Heart left ventricle (tissue), 13 donors: ENCODE results near the gene EFR3B.

Source experiments
- POLR2A ChIP-seq, 2 donors: fragments of 450-650 bp; IDR thresholded peaks; one replicate each; pipeline ENCODE4 v1.6.1; 2017; ENCODE audit warnings: antibody characterized with exemption in 2 of 2, mild to moderate bottlenecking in 2 of 2, moderate library complexity in 2 of 2
- TF ChIP-seq, protein P1 (sequence below), 12 donors: fragments of 200-600 bp; sonication (generic) in 4 of 12; IDR thresholded peaks; one replicate each; pipeline versions ENCODE4 v1.5.0 to v1.8.0; 2018 to 2022; ENCODE audit warnings: antibody characterized with exemption in 12 of 12, mild to moderate bottlenecking in 5 of 12
- donor health status: ischemic (EF 13 %, LVEDD 7.1; RV severe dilation, severe dysfunction).
- donor health status: DM: no; HTN: yes; CAD: no.
- donor health status: DM: no; HTN: no; CAD: no.
- donor health status: ischemic (EF 25% LVEDD 6.9; RV normal size, moderate dysfunction).
- donor health status: ischemic (EF 25% LVEDD 5.7; RV mildly dilated, moderate dysfunction).
- donor health status: ischemic (EF 35%, LVEDD 5.7; RV mildly dilated, moderate dysfunction).
- donor health status: nonischemic (EF 11% LVEDD 7.7; RV severe dilation, severe dysfunction).
- donor health status: DM: yes; HTN: yes; CAD: no.
- donor health status: PGD.
- donor health status: ischemic (EF 29% LVEDD 5.4; RV normal size, mild dysfunction).
- donor health status: nonischemic (EF 23%, LVEDD 6.1; RV moderate dilation, normal function).

DNA sequence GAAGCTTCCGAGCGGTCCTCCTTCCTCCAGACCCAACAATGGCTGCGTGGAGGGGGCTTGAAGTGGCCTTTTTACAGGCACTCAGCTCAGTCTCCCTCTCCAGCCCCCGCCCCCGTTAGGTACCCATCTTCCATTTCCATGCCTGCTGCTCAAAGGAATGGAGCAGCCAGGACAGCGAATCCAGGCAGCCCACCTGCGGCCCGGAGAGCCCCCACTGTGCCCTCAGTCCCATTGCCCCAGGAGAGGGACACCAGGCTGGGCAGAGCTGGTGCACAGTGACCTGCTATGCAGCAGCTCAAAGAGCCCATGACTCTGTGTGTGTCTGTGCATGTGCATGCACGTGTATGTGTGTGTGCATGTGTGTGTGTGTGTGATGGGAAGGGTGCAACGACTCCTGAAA is 137.1 kb downstream of the EFR3B start:
- TF ChIP-seq, protein P1, sequence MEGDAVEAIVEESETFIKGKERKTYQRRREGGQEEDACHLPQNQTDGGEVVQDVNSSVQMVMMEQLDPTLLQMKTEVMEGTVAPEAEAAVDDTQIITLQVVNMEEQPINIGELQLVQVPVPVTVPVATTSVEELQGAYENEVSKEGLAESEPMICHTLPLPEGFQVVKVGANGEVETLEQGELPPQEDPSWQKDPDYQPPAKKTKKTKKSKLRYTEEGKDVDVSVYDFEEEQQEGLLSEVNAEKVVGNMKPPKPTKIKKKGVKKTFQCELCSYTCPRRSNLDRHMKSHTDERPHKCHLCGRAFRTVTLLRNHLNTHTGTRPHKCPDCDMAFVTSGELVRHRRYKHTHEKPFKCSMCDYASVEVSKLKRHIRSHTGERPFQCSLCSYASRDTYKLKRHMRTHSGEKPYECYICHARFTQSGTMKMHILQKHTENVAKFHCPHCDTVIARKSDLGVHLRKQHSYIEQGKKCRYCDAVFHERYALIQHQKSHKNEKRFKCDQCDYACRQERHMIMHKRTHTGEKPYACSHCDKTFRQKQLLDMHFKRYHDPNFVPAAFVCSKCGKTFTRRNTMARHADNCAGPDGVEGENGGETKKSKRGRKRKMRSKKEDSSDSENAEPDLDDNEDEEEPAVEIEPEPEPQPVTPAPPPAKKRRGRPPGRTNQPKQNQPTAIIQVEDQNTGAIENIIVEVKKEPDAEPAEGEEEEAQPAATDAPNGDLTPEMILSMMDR (IDR thresholded peaks at IDR 0.05): no peak
- no peak for TF ChIP-seq POLR2A (IDR thresholded peaks at IDR 0.05)
